ENCODE measurements around the gene SORCS2.

- TF ChIP-seq CTCF (IDR thresholded peaks at IDR 0.05) (no peak), EZH2 (IDR thresholded peaks at IDR 0.05; ENCODE audit: borderline replicate concordance, insufficient read depth, low read depth, low read length, poor library complexity, severe bottlenecking) (no peak)
Observed at GRCh38 chr4:7187168-7187535, 5.2 kb upstream of the SORCS2 start.
